ENCODE measurements around the gene P3H2. TPM values are rescaled to one million over a fixed set of nuclear protein-coding genes. Genes with fewer than 3 reads are reported as not detected.

P3H2 gene
- total RNA-seq, 1 donor from 2014 or later, result 24.2 TPM

GRCh38 chr3:190018460-190018859 lies 102.2 kb downstream of the P3H2 start:
- no peak for DNase-seq (ENCODE audit: low read depth)

- DNase-seq (ENCODE audit: low read depth), result peak; percentile 71
Observed at GRCh38 chr3:190017521-190018288, 103.0 kb downstream of the P3H2 start.

GRCh38 chr3:190016966-190017365 lies 103.7 kb downstream of the P3H2 start:
- DNase-seq (ENCODE audit: low read depth), result peak; percentile 78

GRCh38 chr3:190014940-190015339 lies 105.8 kb downstream of the P3H2 start:
- DNase-seq (ENCODE audit: low read depth), result no peak

GRCh38 chr3:190013943-190014924 lies 106.5 kb downstream of the P3H2 start:
- DNase-seq (ENCODE audit: low read depth), result no peak

- DNase-seq (ENCODE audit: low read depth), result no peak
Observed at GRCh38 chr3:190012784-190013183, 107.9 kb downstream of the P3H2 start.

- no peak for DNase-seq (ENCODE audit: low read depth)
Observed at GRCh38 chr3:190012314-190012782, 108.3 kb downstream of the P3H2 start.

GRCh38 chr3:190010486-190010885 lies 110.2 kb downstream of the P3H2 start:
- DNase-seq (ENCODE audit: low read depth), result no peak

GRCh38 chr3:190009614-190010013 lies 111.1 kb downstream of the P3H2 start:
- no peak for DNase-seq (ENCODE audit: low read depth)

- peak; percentile 52 for DNase-seq (ENCODE audit: low read depth)
Observed at GRCh38 chr3:190008432-190008831, 112.3 kb downstream of the P3H2 start.

- no peak for DNase-seq (ENCODE audit: low read depth)
Observed at GRCh38 chr3:190005343-190006113, 115.2 kb downstream of the P3H2 start.

- DNase-seq (ENCODE audit: low read depth), result no peak
Observed at GRCh38 chr3:190004656-190005055, 116.0 kb downstream of the P3H2 start.

- DNase-seq (ENCODE audit: low read depth), result peak; percentile 79
Observed at GRCh38 chr3:190003681-190004123, 117.0 kb downstream of the P3H2 start.

- no peak for DNase-seq (ENCODE audit: low read depth)
Observed at GRCh38 chr3:190003068-190003467, 117.6 kb downstream of the P3H2 start.

GRCh38 chr3:190001426-190001825 lies 119.3 kb downstream of the P3H2 start:
- DNase-seq (ENCODE audit: low read depth), result no peak

- no peak for DNase-seq (ENCODE audit: low read depth)
Observed at GRCh38 chr3:190000861-190001196, 119.9 kb downstream of the P3H2 start.

- no peak for DNase-seq (ENCODE audit: low read depth)
Observed at GRCh38 chr3:190000187-190000860, 120.4 kb downstream of the P3H2 start.

GRCh38 chr3:189999718-190000117 lies 121.0 kb downstream of the P3H2 start:
- DNase-seq (ENCODE audit: low read depth), result no peak

GRCh38 chr3:189995129-189995528 lies 125.6 kb downstream of the P3H2 start:
- DNase-seq (ENCODE audit: low read depth), result peak; percentile 97

GRCh38 chr3:189990826-189991225 lies 129.9 kb downstream of the P3H2 start:
- DNase-seq (ENCODE audit: low read depth), result peak; percentile 69

GRCh38 chr3:189988854-189989253 lies 131.8 kb downstream of the P3H2 start:
- no peak for DNase-seq (ENCODE audit: low read depth)
